ENCODE measurements around the gene CALCOCO1.
"Not testable (repeated sequence)": the region's sequence is repeated elsewhere in the genome, so short reads cannot be mapped to it uniquely, and the experiment has no call there.

CALCOCO1 gene

GRCh38 chr12:53727310-53728041 is at the start of gene CALCOCO1:
CALCOCO1 (minus strand) TSS chr12:53727452; CDS start chr12:53725242, 2,210 bp downstream.
- peak; percentile 98 for DNase-seq

- DNase-seq, result no peak
Observed at GRCh38 chr12:53776872-53777271, 49.6 kb upstream of the CALCOCO1 start.

DNA sequence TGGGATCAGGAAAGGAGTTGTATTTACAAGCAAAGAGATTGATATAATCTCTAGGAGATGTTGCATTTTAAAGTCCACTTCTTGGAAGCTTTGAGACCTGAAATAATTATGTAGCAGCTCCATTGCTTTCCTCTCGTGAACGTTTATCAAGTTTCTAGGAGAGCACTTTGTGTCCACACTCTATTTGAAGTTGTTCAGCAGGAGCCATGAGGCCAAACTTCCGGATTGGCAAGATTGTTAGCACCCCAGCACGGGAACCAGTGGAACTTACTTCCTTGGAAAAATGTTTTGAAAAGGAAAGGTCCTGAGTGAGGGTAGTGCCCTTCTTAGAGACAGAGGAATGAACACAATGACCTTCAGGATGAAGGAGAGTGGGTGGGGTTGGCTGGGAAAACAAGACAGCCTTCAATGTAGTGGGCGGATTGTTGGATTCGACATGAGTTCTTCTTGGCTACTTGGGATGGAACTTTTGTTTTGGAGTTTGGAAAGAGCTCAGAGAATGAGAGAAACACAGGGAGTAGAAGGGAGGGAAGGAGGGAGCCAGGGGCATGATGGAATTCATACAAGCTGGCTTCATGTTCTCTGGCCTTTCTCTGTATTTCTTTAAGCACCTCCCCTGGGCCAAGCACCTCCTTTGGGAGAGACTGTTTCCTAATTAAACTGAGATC is 48.4 kb upstream of the CALCOCO1 start:
- DNase-seq, result no peak

GRCh38 chr12:53770281-53770680 is 43.0 kb upstream of the CALCOCO1 start:
- peak; percentile 56 for DNase-seq

DNA sequence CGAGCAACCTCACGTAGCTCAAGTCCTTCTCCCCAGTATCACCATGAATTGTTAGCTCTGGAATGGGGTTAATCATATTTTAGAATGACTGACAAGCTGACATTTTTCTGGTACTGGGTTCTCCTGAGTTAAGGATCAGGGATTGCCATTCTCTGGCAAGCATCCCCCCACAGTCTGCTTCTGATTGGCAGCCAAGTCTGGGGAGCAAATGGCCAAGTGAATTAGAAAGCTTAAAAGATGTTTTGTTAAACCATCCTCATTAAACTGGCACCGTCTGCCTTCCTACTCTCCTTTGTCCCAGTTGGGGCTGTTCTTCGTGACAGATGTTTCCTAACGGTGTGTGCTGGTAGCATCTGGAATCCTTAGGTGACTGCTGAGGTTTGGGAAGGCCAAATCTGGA is 41.7 kb upstream of the CALCOCO1 start:
- no peak for DNase-seq

DNA sequence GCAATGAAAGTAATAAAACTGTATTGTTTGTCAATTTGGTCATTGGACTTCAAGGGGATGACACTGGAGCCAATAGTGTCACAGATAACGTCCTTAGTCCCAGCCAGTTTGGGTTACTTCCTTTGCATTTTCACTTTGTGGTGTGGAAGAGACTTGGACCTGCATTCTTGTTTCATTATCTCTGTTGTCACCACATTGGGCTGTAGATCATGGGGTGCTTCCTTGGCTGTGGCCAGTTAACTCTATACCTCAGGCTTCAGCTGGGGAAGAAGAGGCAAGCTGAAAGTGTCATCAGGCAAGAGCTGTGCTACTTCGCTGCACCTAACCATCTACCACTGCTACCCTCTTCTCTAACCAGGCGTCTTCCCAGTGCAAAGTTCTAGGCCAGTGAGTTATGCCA is 39.6 kb upstream of the CALCOCO1 start:
- no peak for DNase-seq

DNA sequence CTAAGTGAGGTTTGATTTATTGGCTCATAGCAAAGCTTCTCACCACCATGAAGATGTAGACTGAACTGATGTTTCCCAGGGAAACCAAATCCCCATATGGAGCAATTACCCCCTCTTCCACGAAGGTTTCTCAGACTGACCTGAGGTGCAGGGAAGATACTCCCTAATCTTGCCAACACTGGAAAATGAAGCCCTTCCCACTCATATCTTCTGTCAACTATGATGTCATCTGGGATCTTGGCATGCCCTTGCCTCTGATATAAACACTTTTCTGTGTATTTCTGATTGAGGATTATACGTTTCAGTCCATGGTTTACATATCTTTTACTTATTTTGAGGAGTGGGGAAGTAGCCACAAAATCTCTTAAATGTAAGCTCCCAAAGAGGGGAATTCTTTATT is 38.6 kb upstream of the CALCOCO1 start:
- no peak for DNase-seq

DNA sequence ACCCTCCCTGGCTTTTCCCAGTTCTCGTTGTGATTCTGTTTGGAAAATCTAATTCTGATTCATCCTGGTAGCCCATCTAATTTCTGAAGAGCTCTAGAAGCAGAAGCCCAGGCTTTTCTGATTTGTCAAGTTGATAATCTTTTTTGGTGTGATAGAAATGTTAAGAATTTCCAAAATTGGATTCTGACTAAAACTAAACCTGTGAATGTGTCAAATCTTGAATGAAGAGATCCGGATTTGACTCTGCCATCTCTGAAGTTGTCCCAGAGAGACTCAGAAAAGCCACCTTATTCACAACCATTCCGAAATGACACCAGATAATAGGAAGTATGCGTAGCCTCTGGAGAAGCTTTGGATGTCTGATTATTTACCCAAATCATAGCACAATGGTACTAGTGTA is 37.4 kb upstream of the CALCOCO1 start:
- no peak for DNase-seq

DNA sequence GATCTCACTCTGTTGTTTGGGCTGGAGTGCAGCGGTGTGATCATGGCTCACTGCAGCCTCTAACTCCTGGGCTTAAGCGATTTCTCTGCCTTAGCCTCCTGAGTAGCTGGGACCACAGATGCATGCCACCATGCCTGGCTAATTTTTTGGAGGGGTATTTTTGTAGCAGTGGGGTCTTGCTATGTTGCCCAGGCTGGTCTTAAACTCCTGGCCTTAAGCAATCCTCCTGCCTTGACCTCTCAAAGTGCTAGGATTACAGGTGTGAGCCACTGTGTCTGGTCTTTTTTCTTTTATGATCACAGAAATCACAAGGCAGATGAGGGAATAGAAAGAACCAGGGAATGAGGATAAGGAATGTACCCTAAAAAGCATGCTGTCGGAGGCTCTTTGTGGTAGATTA is 35.5 kb upstream of the CALCOCO1 start:
- not testable (repeated sequence) for DNase-seq

GRCh38 chr12:53761306-53761705 is 34.1 kb upstream of the CALCOCO1 start:
- no peak for DNase-seq

DNA sequence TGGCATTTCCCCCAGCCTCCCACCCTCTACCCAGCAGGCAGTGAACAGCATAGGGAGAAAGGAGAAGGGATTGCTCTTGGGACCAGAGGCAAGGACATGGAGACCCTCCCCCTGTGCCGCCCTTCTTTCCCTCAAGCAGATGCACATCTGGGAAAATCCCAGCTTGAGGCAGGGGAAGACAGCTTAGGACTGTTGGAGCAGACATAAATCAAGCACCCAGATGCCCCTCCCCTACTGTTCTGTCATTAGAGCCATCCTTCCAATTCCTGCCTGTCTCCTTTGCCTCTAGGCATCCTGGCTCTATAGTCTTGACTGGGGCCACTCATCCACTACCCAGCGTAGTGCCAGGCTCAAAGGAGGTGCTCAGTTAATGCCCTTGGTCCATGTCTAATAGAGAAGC is 32.0 kb upstream of the CALCOCO1 start:
- DNase-seq, result no peak

DNA sequence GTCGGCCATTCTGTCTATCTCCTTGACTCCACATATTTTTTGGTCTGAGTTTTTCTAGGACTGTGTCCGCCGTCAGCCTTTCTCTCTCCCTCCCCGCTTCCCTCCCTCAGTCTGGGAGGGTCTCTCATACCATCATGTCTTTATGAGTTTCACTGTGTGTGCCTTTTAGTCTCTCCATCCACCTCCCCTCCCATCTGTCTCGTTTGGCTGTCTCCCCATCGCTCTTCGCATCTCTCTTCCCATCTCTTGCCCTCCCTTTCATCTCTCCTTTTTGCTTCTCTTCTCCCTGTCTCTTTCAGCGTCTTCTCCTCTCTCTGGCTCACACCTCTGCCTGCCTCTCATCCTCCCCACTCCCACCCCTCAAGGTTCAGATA is 31.5 kb upstream of the CALCOCO1 start:
- no peak for DNase-seq

- no peak for DNase-seq
Observed at GRCh38 chr12:53758081-53758729, 31.0 kb upstream of the CALCOCO1 start.

GRCh38 chr12:53757101-53757770 is 30.0 kb upstream of the CALCOCO1 start:
- DNase-seq, result no peak

DNA sequence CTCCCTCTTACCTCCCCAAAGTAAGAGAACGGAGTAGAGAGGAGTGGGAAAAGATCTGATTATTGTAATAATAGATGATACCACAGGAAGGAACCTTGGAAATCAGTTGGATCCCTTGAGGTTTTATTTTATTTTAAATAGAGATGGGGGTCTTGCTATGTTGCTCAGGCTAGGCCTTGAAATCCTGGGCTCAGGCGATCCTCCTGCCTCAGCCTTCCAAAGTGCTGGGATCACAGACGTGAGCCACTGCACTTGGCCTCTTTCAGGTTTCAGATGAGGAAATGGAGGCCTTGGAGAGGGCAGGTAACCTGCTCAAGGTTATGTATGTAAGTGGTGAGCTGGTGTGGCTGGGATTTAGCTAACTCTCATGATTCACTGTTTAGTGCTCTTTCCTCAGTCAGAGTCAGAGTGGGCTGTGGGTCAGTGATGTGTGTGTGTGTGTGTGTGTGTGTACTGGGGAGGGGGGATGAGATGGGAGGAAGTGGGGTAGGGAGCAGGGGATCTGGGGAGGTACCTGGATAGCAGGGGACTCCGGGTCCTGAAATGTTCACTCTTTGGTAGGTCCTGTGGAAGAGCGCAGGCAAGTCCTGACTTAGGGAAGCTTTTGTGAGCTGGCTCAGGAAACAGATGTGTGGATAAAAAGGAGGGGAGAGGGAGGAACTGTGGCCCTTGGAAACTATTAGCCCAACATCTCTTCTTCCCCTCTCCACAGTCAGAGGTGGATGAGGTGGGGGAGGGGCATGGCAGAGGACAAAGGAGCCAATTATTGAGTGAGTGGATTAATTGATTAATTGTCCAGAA is 29.2 kb upstream of the CALCOCO1 start:
- no peak for DNase-seq

GRCh38 chr12:53755893-53756292 is 28.6 kb upstream of the CALCOCO1 start:
- DNase-seq, result no peak

- DNase-seq, result no peak
Observed at GRCh38 chr12:53755451-53755891, 28.2 kb upstream of the CALCOCO1 start.

GRCh38 chr12:53754633-53755264 is 27.5 kb upstream of the CALCOCO1 start:
- DNase-seq, result no peak

GRCh38 chr12:53754188-53754585 is 26.9 kb upstream of the CALCOCO1 start:
- no peak for DNase-seq

GRCh38 chr12:53752621-53753020 is 25.4 kb upstream of the CALCOCO1 start:
- no peak for DNase-seq

GRCh38 chr12:53752192-53752601 is 24.9 kb upstream of the CALCOCO1 start:
- no peak for DNase-seq

Data from amniotic stem cell (primary cell).